ENCODE measurements around the gene EPC2.
"Not testable (repeated sequence)": the region's sequence is repeated elsewhere in the genome, so short reads cannot be mapped to it uniquely, and the experiment has no call there.

The EPC2 gene

DNA sequence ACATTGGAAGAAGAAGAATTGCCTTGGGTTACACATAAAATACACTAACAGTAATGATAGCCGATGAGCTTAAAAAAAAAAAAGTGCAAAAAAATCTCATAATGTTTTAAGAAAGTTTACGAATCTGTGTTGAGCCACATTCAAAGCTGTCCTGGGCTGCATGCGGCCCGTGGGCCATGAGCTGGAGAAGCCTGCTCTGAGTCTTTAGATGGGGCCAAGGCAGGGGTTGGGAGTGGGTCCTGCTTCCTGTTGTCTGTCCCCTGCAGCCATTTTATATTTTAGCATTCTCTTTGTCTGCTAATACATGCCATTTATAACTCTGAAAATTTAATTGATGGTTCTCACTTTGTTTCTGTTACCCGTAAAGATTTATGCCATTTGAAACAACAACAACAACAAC, 93.2 kb downstream of the EPC2 start:
- DNase-seq: no peak

DNA sequence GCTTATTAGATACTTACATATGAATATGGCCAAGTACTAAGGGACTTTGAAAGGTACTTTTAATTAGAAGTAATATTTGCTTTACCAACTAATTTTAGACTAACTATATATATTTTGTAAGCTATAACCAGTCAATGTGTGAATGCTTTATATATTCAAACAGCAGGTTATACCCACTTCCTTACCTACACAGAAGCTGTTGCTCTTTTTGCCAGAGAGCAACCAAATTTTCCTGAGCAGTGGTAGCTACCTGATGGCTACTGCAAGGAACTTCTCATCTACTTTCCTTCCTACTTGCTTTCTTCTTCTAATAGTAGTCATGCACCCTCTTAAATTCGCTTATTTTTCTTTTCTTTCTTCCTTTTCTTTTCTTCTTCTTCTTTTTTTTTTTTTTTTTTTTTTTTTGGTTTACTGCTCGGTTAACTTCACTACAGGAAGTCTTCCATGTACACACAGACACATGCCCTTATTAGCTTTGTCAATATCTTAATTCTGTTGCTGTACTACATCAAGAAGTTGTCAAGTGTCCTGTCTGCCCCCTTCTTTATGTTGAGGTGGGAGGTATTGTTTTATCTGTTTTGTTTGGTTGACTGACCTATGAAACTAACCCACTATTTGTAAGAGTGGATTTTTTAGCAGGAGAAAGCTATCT, 95.0 kb downstream of the EPC2 start:
- DNase-seq: no peak

DNA sequence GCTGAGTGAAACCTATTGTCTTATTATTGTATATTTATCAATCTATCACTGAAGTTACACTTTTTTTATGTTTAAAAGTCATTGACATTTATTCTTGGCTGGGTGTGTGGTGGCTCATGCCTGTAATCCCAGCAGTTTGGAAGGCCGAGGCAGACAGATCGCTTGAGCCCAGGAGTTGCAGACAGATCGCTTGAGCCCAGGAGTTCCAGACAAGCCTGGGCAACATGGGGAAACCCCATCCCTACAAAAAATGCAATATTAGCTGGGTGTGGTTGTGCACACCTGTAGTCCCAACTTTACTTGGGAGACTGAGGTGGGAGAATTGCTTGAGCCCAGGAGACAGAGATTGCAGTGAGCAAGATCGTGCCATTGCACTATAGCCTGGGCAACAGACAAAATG, 97.8 kb downstream of the EPC2 start:
- no peak for DNase-seq

DNA sequence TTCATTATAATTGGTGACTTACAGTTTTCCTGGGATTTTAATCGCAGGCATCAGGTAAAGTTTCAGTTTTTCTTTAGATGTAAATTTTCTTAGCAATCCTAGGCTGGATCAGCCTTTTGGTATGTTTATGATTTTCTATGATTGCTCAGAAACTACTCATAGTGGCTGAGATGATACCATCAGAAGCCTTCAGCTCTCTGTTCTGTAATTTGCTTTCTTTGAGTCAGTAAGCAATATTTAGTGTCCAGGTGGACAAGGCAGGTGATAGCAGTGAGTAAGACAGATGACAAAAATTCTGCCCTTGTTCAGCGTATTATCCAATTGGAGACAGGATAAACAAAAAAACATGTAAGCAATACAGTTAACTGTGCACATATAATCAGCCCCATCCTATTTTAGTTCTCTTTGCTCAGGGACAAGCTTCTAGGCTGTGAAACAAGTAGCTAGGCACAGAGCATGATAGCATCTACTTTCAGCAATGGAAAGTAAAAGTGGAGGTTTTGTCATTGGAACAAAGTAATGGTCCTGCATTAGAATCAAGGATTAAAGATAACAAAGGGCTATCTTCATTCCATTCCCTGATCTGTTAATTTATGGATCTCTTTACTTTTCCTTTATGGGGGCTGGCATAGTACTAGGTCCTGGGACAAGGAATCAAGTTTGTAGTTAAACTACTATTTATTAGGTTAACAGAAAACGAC, 100.8 kb downstream of the EPC2 start:
- no peak for DNase-seq

DNA sequence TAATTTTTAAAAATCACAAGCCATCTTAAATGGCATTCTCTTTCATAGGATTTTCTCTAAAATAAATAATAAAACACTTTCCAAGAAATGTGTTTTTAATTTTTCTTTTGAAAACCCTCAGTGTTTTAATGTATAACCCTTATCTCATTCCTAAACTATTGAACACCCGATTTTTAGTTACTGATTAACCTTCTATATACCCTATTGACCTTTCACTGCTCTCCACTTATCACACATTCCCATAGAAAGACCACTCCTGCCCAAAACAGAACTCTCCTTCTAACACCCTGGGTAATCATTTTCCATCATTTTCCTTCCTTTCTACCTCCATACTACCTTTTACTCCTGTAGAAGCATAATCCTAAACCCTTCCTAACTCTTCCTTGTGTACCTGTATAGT, 102.4 kb downstream of the EPC2 start:
- no peak for DNase-seq

DNA sequence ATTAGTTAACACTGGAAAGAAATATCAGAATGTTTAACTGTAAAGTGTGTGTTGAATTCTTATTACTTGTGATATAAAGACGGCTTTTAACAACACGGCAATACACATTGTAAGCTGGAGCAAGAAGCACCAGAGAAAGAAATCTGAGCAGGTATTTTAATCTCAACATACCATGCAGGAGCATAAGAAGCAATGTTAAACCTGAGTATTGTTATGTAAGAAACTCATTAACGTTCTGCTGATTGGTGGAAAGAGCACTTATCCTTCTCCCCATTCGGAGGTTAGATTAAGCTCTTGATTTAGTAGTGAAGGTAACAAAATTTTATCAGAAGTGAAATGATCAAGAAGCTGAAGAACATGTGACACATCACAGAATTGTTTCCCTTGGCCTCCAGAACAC, 107.4 kb downstream of the EPC2 start:
- no peak for DNase-seq

DNA sequence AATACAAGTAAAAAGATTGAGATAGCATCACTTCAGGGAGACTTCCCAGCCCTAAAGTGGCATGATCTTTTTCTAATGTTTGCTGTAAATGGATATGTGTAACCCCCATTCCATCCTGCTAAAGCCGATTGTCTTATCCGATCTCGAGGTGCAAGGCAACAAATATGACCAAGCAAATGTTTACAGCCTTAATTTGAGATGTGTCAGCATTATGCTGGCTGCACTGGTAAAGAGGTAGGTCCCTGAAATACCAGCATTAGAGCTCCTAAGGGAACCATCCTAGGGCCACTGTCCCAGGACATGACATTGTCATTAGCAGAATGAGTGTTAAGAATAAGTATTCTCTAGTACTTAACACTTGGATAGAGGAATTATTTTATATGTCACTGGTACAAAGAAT, 108.4 kb downstream of the EPC2 start:
- no peak for DNase-seq

DNA sequence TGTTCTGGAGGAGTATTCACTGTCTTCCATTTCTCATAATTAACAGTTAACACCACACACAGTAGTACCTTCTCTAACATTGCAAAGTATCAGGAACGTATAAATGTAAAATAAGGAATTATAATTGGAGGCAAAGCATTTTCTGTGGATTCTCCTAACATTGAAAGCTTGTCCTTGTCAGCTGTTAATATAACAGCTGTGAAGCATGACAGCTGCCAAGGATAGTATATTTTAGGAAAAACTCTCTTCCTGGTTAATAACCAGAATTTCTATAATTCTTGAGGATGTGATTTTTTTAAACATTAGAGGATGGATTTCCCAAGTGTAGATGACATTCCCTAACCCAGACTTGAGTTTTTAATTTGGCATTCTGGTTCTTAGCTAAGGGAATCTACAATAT, 110.3 kb downstream of the EPC2 start:
- no peak for DNase-seq

DNA sequence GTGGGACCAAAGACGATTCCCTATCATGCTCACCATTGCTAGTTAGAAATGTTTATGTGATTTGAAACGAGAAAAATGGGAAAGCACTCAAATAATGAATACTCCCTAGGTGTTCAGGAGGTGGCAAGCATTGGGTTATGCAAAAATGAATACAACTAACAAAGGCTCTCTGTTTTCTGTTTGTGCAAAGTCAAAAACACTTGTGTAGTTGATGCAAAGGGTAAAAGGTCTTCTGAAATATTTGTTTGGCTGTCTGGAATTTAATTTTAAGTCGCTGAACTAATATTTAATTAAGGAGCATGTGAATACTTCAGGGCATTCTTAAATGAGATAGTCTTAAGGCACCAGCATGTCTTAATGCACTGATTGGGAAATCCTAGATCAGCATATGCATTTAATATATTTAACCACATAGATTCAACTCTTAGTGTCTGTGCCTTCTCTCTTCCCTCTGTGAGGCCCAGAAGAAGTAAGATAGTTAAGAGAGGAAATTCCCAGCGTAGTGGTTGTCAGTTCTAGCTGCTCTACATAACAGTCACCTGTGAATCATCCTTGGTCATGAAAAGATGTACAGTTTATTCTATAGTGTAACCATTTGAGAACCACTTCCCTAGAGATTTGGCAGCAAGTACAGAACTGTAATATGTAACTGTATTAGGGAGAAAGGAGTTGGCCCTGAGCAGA, 111.9 kb downstream of the EPC2 start:
- DNase-seq: no peak

DNA sequence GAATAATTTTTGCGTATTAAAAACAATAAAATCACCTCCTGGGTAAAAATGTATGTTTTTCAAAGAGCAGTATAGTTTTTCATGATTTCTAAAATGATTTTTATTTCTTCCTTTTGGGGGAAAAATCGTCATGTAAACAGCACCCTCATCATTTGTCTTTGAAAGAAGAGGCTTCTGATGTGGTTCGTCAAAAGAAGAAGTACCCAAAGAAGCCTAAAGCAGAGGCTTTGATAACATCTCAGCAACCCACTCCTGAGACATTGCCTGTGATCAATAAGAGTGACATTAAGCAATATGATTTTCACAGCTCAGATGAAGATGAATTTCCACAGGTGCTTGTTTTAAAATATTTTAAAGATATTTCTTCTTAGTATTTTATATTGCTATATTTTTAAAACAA, 120.3 kb downstream of the EPC2 start:
- DNase-seq: no peak

DNA sequence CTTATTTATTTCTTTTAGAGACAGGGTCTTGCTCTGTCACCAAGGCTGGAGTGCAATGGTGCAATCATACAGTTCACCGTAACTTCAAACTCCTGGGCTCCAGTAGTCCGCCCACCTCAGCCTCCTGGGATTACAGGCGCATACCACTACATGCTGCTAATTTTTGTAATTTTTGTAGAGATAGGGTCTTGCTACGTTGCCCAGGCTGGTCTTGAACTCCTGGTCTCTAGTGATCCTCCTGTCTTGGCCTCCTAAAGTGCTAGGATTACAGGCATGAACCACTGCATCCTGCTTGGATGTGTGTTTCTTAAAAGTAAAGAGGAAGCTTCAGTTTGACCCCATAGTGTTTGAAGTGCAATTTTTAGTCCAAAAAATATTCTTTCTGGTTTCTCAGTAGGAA, 125.5 kb downstream of the EPC2 start:
- no peak for DNase-seq

DNA sequence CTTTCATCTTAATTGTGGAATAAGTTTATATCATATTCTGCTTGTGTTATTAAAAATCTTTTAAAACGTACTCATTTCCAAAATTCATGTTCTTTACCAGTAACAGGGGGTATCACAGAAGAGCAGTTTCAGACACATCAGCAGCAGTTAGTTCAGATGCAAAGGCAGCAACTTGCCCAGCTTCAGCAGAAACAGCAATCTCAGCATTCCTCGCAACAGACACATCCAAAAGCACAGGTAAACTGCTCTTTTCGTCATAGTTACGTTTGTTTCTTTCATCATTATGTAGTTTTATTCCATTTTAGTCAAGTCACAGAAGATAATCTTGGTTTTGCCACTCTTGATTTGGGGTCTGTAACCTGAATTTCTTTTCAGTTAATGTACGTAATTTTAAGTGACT, 137.0 kb downstream of the EPC2 start:
- no peak for DNase-seq

DNA sequence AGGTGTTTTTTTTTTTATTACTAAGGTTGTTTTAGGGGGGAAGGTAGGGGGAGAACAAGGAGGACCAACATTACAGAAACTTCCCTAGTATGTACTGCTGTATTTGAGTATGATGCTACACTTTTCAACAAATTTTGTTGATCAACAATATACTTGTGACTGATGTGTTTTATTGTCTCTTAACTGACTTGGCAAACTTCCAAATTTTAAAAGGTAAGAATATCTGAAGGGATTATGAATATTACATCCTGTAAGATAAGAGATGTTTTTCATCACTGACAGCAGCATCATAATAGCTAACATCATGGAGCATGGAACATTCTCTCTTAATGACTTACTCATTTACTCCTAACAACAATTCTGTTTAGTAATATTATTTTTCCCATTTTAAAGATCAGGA, 144.5 kb downstream of the EPC2 start:
- DNase-seq: no peak

DNA sequence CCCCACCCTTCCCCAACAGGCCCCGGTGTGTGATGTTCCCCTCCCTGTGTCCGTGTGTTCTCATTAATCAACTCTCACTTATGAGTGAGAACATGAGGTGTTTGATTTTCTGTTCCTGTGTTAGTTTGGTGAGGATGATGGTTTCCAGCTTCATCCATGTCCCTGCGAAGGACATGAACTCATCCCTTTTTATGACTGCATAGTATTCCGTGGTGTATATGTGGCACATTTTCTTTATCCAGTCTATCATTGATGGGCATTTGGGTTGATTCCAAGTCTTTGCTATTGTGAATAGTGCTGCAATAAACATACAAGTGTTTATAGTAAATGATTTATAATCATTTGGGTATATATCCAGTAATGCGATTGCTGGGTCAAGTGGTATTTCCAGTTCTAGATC, 145.6 kb downstream of the EPC2 start:
- not testable (repeated sequence) for DNase-seq

DNA sequence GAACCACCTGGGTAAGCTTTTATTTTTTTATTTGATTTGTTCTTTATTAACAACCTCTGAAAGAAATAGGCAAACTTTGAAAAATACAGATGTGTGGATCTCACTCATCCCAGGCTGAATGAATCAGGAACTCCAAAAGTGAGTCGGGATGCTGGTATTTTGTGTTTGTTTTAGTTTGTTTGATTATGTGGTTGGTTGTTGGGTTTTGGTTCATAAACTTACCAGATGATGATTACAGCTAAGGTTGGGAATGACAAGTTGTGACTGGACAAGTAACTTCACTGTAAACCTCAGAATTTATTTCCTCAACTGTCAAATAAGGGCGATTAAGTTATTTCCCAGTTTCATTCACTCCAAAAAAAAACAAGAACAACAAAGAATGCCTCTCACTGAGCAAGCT, 150.0 kb downstream of the EPC2 start:
- DNase-seq: no peak

DNA sequence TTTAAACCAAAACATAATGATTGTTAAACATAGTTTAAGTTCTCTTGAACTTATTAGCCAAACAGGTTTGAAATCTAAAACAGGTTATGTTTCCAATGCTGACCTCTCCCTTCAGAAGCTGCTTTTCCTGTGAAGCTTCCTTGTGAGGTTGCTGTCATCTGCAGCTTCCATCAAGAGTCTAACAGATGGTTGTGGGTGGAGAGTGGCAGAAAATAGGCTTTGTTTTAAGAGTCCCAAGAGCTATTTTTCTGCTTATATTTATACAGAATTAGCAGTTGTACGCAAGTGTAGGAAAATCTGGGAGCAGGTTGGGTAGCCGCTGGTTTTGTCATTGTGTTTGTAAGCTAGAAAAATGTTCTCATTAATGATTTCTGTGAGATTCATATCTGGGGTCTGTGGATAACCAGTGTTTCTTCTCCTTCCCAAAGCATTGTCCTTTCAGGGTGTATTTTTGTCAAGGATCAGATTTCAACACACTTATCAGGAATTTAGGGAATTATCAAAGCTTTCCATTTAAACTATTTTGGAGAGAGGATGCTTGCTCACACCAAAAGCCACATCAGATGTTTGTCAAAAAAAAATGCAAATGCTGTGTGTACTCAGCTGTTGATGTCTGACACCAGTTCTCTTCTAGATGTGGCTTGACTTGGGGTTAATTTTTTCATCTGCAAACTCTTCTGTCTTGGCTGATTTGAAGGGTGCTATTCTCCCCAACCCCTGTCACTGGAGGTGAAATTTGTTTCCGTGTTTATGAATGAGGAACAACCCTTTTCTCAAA, 152.4 kb downstream of the EPC2 start:
- DNase-seq: no peak

DNA sequence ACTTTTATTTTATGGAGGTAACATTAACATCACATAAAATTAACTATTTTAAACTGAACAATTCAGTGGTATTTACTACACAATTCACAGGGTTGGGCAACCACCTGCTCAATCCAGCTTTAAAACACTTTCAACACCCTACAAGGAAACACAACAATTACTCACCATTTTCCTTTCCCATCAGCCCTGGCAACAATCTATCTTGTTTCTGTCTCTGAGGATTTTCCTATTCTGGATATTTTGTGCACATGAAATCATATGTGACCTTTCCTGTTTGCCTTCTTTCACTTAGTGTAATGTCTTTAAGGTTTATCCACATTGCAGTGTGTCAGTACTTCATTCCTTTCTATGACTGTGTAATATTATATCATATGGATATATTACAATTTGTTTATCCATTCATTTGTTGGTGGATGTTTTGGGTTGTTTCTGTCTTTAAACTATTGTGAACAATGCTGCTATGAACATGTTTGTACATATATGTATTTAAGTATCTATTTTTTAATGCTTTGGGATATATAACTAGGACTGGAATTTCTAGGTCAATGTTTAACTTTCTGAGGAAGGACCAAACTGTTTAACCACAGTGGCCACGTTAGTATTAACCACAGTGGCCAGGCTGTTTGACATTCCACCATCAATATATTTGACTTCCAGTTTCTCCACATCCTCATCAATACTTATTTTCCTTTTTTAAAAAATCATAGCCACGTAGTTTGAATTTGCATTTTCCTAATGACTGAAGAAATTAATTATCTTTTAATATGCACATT, 158.1 kb downstream of the EPC2 start:
- DNase-seq: no peak

DNA sequence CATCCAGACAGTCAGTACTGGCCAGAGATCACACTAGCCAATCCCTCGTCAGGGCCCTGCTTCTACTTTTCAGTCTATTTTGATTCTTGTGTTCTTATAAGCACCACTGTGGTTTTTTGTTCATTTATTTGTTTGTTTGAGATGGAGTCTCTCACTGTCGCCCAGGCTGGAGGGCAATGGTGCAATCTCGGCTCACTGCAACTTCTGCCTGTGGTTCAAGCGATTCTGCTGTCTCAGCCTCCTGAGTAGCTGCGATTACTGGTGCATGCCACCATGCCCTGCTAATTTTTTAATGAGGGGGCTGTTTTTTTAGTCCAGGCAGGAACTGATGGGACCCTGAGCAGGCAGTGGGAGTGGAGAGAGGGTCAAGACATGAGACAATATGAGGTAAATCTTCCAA, 165.5 kb downstream of the EPC2 start:
- DNase-seq: no peak

DNA sequence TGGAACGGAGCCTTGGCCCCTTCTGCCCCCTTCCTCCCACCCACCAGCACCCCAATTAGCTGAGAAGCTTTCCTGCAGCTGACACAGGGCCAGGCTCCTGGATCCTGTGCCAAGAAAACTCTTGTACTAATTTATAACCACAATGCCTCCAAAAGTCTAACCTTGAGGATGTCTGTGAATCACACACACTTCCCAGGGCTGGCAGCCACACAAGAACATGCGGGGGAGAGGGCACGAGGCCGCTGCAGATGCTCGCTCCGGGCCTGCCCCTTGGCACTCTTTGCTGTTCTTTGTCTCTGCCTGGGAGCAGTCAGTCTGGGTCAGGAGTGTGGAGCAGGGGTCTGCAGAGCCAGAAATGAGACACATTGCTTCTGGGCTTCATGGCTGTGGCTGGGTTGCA, 167.8 kb downstream of the EPC2 start:
- DNase-seq: no peak

DNA sequence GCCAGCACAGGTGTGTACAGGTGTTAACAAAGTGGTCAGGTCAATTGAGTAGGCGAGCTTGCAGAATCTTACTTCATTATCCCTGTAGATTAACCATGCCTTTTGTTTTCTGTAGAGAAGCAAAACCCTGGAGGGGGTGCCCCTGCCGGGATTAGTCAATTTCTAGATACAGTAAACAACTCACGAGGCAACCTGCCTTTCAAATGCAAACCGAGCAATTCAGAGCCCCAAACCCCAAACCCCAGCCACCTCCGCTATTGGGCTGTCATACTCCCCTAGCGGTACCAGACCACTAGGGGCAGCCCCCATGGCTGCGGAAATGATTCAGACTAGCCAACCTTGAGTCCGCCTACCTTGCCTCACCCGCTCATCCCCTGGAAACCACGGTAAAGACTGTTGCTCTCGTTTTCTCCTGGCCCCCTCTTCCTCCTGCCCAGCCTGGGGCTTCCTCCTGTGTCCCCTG, 169.1 kb downstream of the EPC2 start:
- no peak for DNase-seq

DNA sequence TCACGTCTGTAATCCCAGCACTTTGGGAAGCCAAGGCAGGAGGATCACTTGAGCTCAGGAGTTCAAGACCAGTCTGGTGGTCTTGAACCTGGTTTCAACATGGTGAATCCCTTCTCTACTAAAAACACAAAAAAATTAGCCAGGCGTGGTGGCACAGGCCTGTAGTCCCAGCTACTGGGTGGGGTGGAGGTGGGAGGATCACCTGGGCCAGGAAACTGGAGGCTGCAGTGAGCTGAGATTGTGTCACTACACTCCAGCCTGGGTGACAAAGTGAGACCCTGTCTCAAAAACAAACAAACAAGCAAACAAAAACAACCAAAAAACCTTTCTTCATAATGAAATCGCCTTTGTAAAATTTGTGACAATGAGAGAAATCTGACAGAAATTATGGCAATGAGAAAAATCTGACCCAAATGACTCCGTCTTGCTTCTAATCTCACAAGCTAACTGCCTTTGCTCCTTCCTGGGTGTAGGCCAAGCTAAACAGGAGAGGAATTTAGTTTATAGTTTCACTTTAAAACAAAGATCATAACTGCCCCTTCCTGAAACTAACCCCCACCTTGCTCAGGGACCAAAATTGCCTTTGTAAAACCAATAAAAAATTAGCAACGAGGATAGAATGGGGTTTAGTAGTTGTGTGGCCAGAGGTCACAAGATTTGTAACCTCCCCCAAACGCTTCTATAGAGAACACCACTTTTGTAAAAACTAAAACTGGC, 169.8 kb downstream of the EPC2 start:
- DNase-seq: no peak

DNA sequence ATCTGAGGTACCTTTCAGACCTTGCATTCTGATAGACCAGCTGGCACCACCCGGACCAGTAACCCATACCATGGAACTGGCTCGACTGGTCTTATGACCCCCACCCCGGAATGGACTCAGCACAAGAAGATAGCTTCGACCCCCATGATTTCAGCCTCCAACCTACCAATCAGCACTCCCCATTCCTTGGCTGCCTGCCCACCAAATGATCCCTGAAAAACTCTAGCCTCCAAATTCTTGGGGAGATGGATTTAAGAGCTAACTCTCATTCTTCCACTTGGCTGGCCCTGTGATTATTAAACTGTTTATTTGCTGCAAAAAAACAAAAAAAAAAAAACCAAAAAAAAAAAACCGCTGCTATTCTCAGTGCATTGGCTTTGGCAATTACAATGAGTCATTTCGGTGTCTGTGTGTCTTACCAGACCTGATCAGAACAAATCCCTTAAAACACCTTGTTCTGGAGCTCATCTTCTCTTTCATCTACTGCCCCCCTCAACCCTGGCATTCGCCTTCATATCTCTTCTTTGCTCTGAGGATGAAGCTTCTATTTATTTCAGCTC, 170.4 kb downstream of the EPC2 start:
- DNase-seq: no peak

Measured in NCI-H1048 (cell line).